SK-N-SH (cell line): ENCODE data around the gene PDLIM5.

Experiments
- CTCF ChIP-seq: fragments of 200-600 bp; sonication (generic); IDR thresholded peaks from 2 replicates; pipeline ENCODE4 v1.6.1; 2017; ENCODE audit warnings: antibody characterized with exemption, mild to moderate bottlenecking, moderate library complexity
- EP300 ChIP-seq, 2 experiments: IDR thresholded peaks; 2 replicates each; pipeline versions ENCODE4 v1.4.0 to v1.6.1; 2012; ENCODE audit warnings: borderline replicate concordance in 1 of 2, low read depth in 1 of 2, low read length in 1 of 2
- EZH2phosphoT487 ChIP-seq: fragments of 200-600 bp; sonication (generic); IDR thresholded peaks from 2 replicates; pipeline ENCODE4 v1.6.1; 2017; ENCODE audit warnings: low read depth, mixed run types, mild to moderate bottlenecking, antibody characterized with exemption, moderate library complexity, borderline replicate concordance
- FOXM1 ChIP-seq: IDR thresholded peaks from 2 replicates; pipeline ENCODE4 v1.4.0; 2012; ENCODE audit warnings: low read depth, mild to moderate bottlenecking
- NFIC ChIP-seq: IDR thresholded peaks from 2 replicates; pipeline ENCODE4 v1.4.0; 2012; ENCODE audit warnings: borderline replicate concordance
- POLR2AphosphoS5 ChIP-seq: IDR thresholded peaks from 2 replicates; pipeline ENCODE4 v1.6.1; 2012; ENCODE audit warnings: low read depth, low read length
- RAD21 ChIP-seq: IDR thresholded peaks from 2 replicates; pipeline ENCODE4 v1.6.1; 2012; ENCODE audit warnings: mild to moderate bottlenecking, low read length
- REST ChIP-seq: IDR thresholded peaks from 2 replicates; pipeline ENCODE4 v1.6.1; 2012; ENCODE audit warnings: mild to moderate bottlenecking, low read depth, low read length, moderate library complexity
- RXRA ChIP-seq: IDR thresholded peaks from 2 replicates; pipeline ENCODE4 v1.4.0; 2012; ENCODE audit warnings: low read depth, mild to moderate bottlenecking, borderline replicate concordance
- TAF1 ChIP-seq: IDR thresholded peaks from 2 replicates; pipeline ENCODE4 v1.6.1; 2012; ENCODE audit warnings: low read depth, mild to moderate bottlenecking, low read length, moderate library complexity, borderline replicate concordance
- TCF12 ChIP-seq: IDR thresholded peaks from 2 replicates; pipeline ENCODE4 v1.4.0; 2012
- TEAD4 ChIP-seq: IDR thresholded peaks from 2 replicates; pipeline ENCODE4 v1.4.0; 2012; ENCODE audit warnings: mild to moderate bottlenecking, borderline replicate concordance; ENCODE audit not compliant: insufficient read depth
- USF2 ChIP-seq: fragments of 150-350 bp; IDR thresholded peaks from 2 replicates; pipeline ENCODE4 v1.6.1; 2017; ENCODE audit warnings: antibody characterized with exemption, low read length, low read depth, borderline replicate concordance

GRCh38 chr4:94567811-94568210, 116.1 kb downstream of the PDLIM5 start:
- TF ChIP-seq CTCF, result no peak
- no peak for TF ChIP-seq RXRA
- TF ChIP-seq NFIC, result no peak
- TF ChIP-seq TCF12, result no peak
- TF ChIP-seq FOXM1, result no peak
- no peak for TF ChIP-seq RAD21
- no peak for TF ChIP-seq REST
- no peak for TF ChIP-seq TAF1
- no peak for TF ChIP-seq POLR2AphosphoS5
- TF ChIP-seq USF2, result no peak
- no peak for TF ChIP-seq EZH2phosphoT487
- no peak for TF ChIP-seq TEAD4
- no peak for TF ChIP-seq EP300 (IDR thresholded peaks at IDR 0.05; ENCODE audit: borderline replicate concordance in 1 of 2, low read depth in 1 of 2, low read length in 1 of 2)
